Measurements from ENCODE around the gene CDKN2C.

DNA sequence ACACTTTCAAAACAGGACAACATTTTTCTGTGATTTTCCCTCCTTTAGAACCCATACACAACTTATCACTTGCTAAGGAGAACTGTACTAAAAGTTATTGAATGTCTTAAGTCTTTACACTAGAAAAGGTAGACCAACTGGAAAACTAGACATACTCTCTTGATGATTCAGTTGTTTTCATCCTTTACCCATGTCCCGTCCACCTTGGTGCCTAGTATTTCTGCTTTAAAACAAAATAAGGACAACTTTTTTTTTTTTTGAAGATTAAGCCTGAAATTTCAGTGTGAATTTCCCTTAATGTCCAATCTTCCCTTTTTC, 4.5 kb downstream of the CDKN2C start:
- TF ChIP-seq CTCF (IDR thresholded peaks at IDR 0.05) (no peak), SIN3A (IDR thresholded peaks at IDR 0.05; ENCODE audit: borderline replicate concordance, insufficient read depth, low read depth, low read length) (no peak), POLR2AphosphoS5 (IDR thresholded peaks at IDR 0.05; ENCODE audit: low read depth, low read length) (no peak)
- TF ChIP-seq, protein P1, sequence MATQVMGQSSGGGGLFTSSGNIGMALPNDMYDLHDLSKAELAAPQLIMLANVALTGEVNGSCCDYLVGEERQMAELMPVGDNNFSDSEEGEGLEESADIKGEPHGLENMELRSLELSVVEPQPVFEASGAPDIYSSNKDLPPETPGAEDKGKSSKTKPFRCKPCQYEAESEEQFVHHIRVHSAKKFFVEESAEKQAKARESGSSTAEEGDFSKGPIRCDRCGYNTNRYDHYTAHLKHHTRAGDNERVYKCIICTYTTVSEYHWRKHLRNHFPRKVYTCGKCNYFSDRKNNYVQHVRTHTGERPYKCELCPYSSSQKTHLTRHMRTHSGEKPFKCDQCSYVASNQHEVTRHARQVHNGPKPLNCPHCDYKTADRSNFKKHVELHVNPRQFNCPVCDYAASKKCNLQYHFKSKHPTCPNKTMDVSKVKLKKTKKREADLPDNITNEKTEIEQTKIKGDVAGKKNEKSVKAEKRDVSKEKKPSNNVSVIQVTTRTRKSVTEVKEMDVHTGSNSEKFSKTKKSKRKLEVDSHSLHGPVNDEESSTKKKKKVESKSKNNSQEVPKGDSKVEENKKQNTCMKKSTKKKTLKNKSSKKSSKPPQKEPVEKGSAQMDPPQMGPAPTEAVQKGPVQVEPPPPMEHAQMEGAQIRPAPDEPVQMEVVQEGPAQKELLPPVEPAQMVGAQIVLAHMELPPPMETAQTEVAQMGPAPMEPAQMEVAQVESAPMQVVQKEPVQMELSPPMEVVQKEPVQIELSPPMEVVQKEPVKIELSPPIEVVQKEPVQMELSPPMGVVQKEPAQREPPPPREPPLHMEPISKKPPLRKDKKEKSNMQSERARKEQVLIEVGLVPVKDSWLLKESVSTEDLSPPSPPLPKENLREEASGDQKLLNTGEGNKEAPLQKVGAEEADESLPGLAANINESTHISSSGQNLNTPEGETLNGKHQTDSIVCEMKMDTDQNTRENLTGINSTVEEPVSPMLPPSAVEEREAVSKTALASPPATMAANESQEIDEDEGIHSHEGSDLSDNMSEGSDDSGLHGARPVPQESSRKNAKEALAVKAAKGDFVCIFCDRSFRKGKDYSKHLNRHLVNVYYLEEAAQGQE (IDR thresholded peaks at IDR 0.05; ENCODE audit: insufficient read depth in 1 of 2, low read depth in 2 of 2, low read length in 1 of 2), result no peak

Measured in Panc1 (cell line).